Fibroblast of skin of abdomen (primary cell): ENCODE measurements around the gene IFRD2.
"Not testable (repeated sequence)": the region's sequence is repeated elsewhere in the genome, so short reads cannot be mapped to it uniquely, and the experiment has no call there.

ENCODE experiments used
- DNase-seq: peaks from one replicate; pipeline ENCODE4 v3.0.0-alpha.2; 2013

Gene IFRD2

DNA sequence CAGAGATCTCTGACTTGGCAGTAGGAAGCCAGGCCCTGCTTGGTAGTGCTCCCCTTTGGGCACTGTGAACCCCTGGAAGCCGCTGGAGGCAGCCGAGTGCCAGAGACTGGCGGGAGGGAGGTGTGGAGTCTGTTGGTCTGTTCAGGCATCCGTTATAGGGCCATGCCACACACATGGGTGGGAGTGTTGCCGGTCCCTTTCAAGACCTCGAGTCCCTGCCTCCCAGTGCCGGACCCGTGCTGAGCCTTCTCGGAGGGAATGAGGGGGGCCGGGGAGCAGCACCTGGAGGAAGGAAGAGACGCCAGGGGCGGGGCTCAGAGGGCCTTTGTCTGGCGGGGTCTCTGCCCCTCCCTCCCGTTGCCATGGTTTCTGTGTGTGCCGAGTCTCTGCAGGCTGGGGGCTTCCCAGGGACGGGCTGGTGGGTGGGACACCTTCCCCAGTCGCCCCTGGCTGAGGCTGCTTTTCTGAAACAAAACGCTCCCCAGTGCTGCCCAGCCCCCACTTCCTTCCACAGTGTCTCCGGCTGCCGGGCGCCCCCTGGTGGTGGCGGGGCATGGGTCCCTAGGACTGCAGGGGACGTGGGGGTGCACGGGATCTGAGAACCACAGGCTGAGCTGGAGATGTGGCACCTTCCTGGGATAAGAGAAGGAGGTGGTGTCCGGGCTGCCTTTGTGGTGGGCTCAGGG lies 46.3 kb downstream of the IFRD2 start:
- peak; percentile 88 for DNase-seq

DNA sequence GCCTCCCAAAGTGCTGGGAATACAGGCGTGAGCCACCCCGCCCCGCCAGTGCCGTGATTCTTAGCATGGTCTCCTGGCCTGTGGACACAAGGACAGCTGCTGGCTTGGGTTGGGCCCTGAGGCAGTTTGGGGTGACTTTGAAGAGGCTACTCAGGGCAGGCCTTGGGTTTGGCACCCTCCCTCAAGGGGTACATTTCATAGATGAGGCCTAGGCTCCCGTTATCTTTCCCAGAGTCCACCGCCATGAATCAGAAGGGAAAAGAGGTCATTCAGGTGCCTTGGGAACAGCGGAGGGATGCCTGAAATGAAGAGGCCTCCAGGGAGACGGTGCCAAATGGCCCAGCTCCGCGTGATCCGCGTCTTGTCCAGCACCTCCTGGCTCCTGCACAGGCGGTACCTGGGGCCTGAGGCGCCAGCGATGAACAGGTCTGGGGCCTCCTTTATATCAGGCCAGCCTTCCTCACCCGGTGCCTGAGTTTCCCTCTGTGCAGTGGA lies 46.9 kb downstream of the IFRD2 start:
- DNase-seq, result no peak

DNA sequence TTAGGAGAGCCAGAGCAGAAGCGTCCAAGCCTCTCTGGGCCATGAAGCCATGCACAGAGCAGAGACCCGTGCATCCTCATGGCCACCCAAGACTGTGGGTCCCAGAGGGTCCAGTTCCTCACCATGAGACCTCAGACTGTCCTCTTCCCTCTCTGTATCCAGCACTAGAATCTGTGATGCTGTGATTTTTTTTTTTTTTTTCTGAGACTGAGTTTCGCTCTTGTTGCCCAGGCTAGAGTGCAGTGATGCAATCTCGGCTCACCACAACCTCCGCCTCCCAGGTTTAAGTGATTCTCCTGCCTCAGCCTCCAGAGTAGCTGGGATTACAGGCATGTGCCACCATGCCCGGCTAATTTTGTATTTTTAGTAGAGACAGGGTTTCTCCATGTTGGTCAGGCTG lies 47.4 kb downstream of the IFRD2 start:
- DNase-seq, result not testable (repeated sequence)

DNA sequence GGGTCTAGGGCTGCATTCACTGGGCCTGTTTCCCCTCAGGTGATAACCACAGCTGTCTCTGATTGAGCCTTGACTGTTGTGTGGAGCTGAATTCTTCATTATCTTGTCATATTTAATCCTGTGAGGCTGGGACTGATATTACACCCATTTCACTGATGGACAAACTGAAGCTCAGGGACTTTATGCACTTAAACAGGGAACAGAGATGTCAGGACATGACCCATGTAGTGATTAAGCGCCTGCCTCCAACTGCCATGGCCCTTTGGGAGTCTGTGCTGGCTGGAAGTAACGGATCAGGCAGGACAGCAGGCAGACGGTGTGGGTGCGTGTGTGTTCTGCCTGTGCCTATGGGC lies 48.7 kb downstream of the IFRD2 start:
- DNase-seq, result no peak

GRCh38 chr3:50242851-50243542 lies 49.2 kb downstream of the IFRD2 start:
- no peak for DNase-seq

DNA sequence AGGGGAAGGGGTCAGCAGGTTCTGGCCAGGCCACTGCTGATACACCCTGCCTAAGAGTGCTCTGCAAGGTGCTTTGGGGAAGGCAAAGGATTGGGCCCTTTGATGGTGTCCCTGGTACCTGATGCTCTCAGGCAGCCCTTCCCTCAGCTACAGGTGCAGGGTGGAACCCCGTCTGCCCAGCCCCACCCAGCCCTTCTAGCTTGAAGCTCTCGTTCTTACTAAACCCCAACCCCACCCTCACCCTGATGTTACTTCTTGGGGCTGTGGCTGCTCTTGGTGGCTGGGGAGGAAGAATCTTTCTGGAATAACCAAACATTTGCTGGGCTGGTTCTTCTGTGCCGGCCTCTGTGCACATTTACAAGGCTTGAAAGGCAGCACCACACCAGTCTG lies 49.9 kb downstream of the IFRD2 start:
- no peak for DNase-seq

DNA sequence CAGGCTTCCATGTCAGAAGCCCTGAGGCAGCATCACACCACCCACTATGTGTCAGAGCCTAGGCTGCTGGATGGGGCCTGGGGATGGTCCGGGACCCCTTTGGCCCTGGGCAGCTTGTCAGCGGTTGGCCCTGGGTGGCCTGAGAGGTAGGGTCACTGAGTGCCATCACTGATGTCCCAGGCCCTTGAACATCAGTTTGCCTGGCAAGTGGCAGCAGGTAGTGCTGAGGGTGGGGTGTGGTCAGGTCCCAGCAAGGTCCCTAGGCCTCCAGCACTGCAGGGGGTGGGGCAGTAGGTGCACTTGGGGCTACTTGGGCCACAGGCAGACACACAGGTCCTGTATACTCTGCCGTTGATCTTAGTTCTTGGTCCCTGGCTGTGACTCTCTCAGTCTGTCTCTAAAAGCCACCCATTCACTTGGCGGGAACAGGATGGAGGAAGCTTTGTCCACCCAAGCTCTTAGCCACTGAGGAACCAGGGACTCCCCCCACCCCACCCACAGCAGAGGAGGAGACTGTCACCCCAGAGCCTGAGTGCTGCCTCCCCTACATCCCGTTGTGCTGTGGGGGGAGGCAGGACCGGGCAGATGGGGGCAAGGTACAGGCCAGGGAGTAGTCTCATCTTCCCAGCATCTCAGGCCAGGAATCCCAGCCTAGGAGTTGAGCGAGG lies 50.4 kb downstream of the IFRD2 start:
- DNase-seq, result no peak

- no peak for DNase-seq
Measured at GRCh38 chr3:50241163-50241562, 51.1 kb downstream of the IFRD2 start.

GRCh38 chr3:50239649-50240048 lies 52.6 kb downstream of the IFRD2 start:
- DNase-seq, result no peak

DNA sequence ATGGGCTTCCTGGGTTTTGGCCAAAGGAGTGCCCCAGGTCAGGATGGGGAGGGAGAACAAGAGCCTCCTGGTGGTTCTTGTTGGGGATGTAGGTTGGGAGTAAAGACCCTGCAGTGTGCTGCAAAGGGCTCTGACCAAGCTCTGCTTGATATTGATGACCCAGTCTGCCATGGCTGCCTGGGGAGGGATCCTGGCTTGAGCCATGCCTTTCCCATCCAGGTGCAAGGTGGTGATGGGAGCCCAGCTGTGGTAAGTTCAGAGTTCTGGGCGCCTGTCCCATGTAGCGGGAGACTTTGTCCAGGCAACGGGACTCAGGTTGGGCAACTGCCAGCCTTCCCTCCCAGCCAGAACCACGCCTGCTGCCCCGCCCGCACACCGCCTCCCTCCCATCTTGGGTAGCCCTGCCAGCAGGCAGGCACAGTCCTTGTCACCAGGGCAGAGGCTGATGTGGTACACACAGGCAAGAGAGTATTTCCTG lies 53.6 kb downstream of the IFRD2 start:
- no peak for DNase-seq

GRCh38 chr3:50237754-50238548 lies 54.3 kb downstream of the IFRD2 start:
- peak; percentile 82 for DNase-seq
